H1 (cell line): Measurements from ENCODE around the gene PDXP. TPM values are rescaled to one million over a fixed set of nuclear protein-coding genes. Genes with fewer than 3 reads are reported as not detected.

Experiments
- CTCF ChIA-PET: fragments of 300-600 bp; sonication (Branson Sonifier 250); formaldehyde crosslinking; loops from one replicate; lab custom pipeline; 2021; ENCODE audit not compliant: partially characterized antibody; lab: Charles Lee
- POLR2A ChIA-PET: fragments of 300-600 bp; sonication (Branson Sonifier 250); formaldehyde crosslinking; loops from one replicate; lab custom pipeline; 2021; ENCODE audit warnings: inconsistent platforms; ENCODE audit not compliant: partially characterized antibody; lab: Charles Lee
- DNase-seq, 2 experiments: peaks; one replicate each; pipeline versions ENCODE4 v3.0.0 to v3.0.0-alpha.2; 2010 to 2022; ENCODE audit warnings: low spot score in 2 of 2, low read depth in 1 of 2, mixed read lengths in 1 of 2
- FAIRE-seq: peaks from 2 replicates; lab custom pipeline; 2011; peaks lifted over from hg19 to GRCh38; lab: Jason Lieb, UNC
- H2AFZ ChIP-seq: 2 replicates; pipeline ENCODE4 v1.8.1; 2012; ENCODE audit warnings: low read length, inconsistent platforms
- H2AK5ac ChIP-seq: 2 replicates; pipeline ENCODE4 v1.6.1; 2013; ENCODE audit warnings: low read depth, low read length
- H2BK120ac ChIP-seq: replicated peaks from 2 replicates; pipeline ENCODE3; 2013; ENCODE audit warnings: low read depth, low read length, inconsistent platforms
- H2BK12ac ChIP-seq: 2 replicates; pipeline ENCODE4 v1.6.1; 2013; ENCODE audit warnings: low read depth, low read length
- H2BK15ac ChIP-seq: 2 replicates; pipeline ENCODE4 v1.6.1; 2013; ENCODE audit warnings: low read length
- H2BK20ac ChIP-seq: 2 replicates; pipeline ENCODE4 v1.6.1; 2013; ENCODE audit warnings: low read length
- H2BK5ac ChIP-seq: 2 replicates; pipeline ENCODE4 v1.6.1; 2013; ENCODE audit warnings: low read depth, low read length
- H3K14ac ChIP-seq: 2 replicates; pipeline ENCODE4 v1.6.1; 2013; ENCODE audit warnings: inconsistent platforms; ENCODE audit not compliant: insufficient read length
- H3K18ac ChIP-seq: 2 replicates; pipeline ENCODE4 v1.6.1; 2013; ENCODE audit warnings: low read length; ENCODE audit errors: extremely low read depth
- H3K23ac ChIP-seq: 2 replicates; pipeline ENCODE4 v1.6.1; 2013; ENCODE audit warnings: inconsistent platforms; ENCODE audit not compliant: insufficient read length
- H3K23me2 ChIP-seq: 2 replicates; pipeline ENCODE4 v1.6.1; 2013; ENCODE audit warnings: low read depth, low read length
- H3K27ac ChIP-seq: 2 replicates; pipeline ENCODE4 v1.6.1; 2011; ENCODE audit warnings: low read depth, low read length, inconsistent platforms
- H3K27me3 ChIP-seq, 4 experiments: replicated peaks in 1 of 4; 1 replicate in 1 of 4; 2 replicates in 3 of 4; pipeline versions ENCODE4 v1.6.1 to v1.8.1; 2011 to 2013; ENCODE audit warnings: low read length in 3 of 4, mild to moderate bottlenecking in 3 of 4, inconsistent platforms in 2 of 4, mixed read lengths in 2 of 4, moderate library complexity in 1 of 4; ENCODE audit not compliant: control insufficient read depth in 3 of 4, insufficient read depth in 3 of 4; ENCODE audit errors: extremely low read depth in 1 of 4
- H3K36me3 ChIP-seq, 4 experiments: 2 replicates each; pipeline versions ENCODE4 v1.6.1 to v1.8.1; 2011 to 2013; ENCODE audit warnings: mild to moderate bottlenecking in 4 of 4, low read length in 3 of 4, moderate library complexity in 2 of 4, control low read depth in 1 of 4, inconsistent platforms in 1 of 4; ENCODE audit not compliant: insufficient read depth in 4 of 4, control insufficient read depth in 2 of 4
- H3K4ac ChIP-seq: replicated peaks from 2 replicates; pipeline ENCODE3; 2013; ENCODE audit warnings: low read length, low read depth, mixed read lengths, inconsistent platforms; ENCODE audit not compliant: insufficient read length
- H3K4me1 ChIP-seq, 4 experiments: replicated peaks in 1 of 4; 1 replicate in 1 of 4; 2 replicates in 3 of 4; pipeline versions ENCODE4 v1.6.1 to v1.8.1; 2011 to 2013; ENCODE audit warnings: low read length in 3 of 4, inconsistent platforms in 2 of 4, mixed read lengths in 1 of 4; ENCODE audit not compliant: insufficient read depth in 4 of 4, control insufficient read depth in 3 of 4
- H3K4me2 ChIP-seq, 2 experiments: 2 replicates each; pipeline versions ENCODE4 v1.6.1 to v1.8.1; 2011 to 2013; ENCODE audit warnings: low read depth in 2 of 2, low read length in 2 of 2, control low read depth in 1 of 2, inconsistent platforms in 1 of 2, mild to moderate bottlenecking in 1 of 2; ENCODE audit not compliant: insufficient read depth in 1 of 2
- H3K4me3 ChIP-seq, 4 experiments: fragments of 200-600, 300-600 bp in 1 of 4; sonication (generic), shearing (Covaris generic), sonication (Bioruptor Twin) in 1 of 4; 2 replicates each; pipeline versions ENCODE4 v1.5.1 to v1.8.1; 2011 to 2016; ENCODE audit warnings: low read length in 4 of 4, low read depth in 3 of 4, control low read depth in 2 of 4, inconsistent platforms in 2 of 4, mild to moderate bottlenecking in 2 of 4, mixed read lengths in 1 of 4, moderate library complexity in 1 of 4; ENCODE audit not compliant: insufficient read depth in 2 of 4; ENCODE audit errors: extremely low read depth in 1 of 4
- H3K56ac ChIP-seq: replicated peaks from 2 replicates; pipeline ENCODE3; 2013; ENCODE audit warnings: low read depth, mild to moderate bottlenecking, mixed read lengths, low read length, inconsistent platforms; ENCODE audit not compliant: insufficient read length
- H3K79me1 ChIP-seq: 2 replicates; pipeline ENCODE4 v1.6.1; 2013; ENCODE audit warnings: low read depth, low read length, control low read depth
- H3K79me2 ChIP-seq, 2 experiments: 2 replicates each; pipeline versions ENCODE4 v1.6.1 to v1.8.1; 2012 to 2013; ENCODE audit warnings: low read length in 2 of 2, mild to moderate bottlenecking in 2 of 2, inconsistent platforms in 1 of 2; ENCODE audit not compliant: insufficient read depth in 2 of 2, control insufficient read depth in 1 of 2
- H3K9ac ChIP-seq, 4 experiments: replicated peaks in 1 of 4; 1 replicate in 1 of 4; 2 replicates in 3 of 4; pipeline versions ENCODE4 v1.6.1 to v1.8.1; 2011 to 2013; ENCODE audit warnings: low read depth in 3 of 4, low read length in 3 of 4, control low read depth in 2 of 4, mild to moderate bottlenecking in 2 of 4, moderate library complexity in 2 of 4, inconsistent platforms in 1 of 4; ENCODE audit errors: extremely low read depth in 1 of 4
- H3K9me3 ChIP-seq, 2 experiments: 2 replicates each; pipeline versions ENCODE4 v1.6.1 to v1.8.1; 2012 to 2013; ENCODE audit warnings: mild to moderate bottlenecking in 2 of 2, moderate library complexity in 2 of 2, control low read depth in 1 of 2, inconsistent platforms in 1 of 2, low read depth in 1 of 2, low read length in 1 of 2, mixed read lengths in 1 of 2; ENCODE audit not compliant: insufficient read depth in 2 of 2
- H4K20me1 ChIP-seq, 2 experiments: replicated peaks in 1 of 2; 2 replicates each; pipeline versions ENCODE3 to v1.8.1; 2011 to 2013; ENCODE audit warnings: inconsistent platforms in 2 of 2, low read length in 2 of 2, mild to moderate bottlenecking in 1 of 2; ENCODE audit not compliant: insufficient read depth in 2 of 2, control insufficient read depth in 1 of 2
- H4K5ac ChIP-seq: 2 replicates; pipeline ENCODE4 v1.6.1; 2013; ENCODE audit warnings: low read length, low read depth, mixed read lengths, inconsistent platforms; ENCODE audit not compliant: insufficient read length
- H4K8ac ChIP-seq: 2 replicates; pipeline ENCODE4 v1.8.0; 2013; ENCODE audit warnings: mild to moderate bottlenecking, moderate library complexity, low read length, inconsistent platforms; ENCODE audit not compliant: insufficient read depth; ENCODE audit errors: extremely low read depth
- H4K91ac ChIP-seq: replicated peaks from 2 replicates; pipeline ENCODE3; 2013; ENCODE audit warnings: low read length, mixed read lengths, inconsistent platforms; ENCODE audit not compliant: insufficient read length
- CBX5 ChIP-seq: fragments of 300-800, 300-1000 bp; sonication (generic); IDR thresholded peaks from 2 replicates; pipeline ENCODE4 v1.7.1; 2016; ENCODE audit warnings: antibody characterized with exemption, low read length, low read depth
- CEBPB ChIP-seq: IDR thresholded peaks from 2 replicates; pipeline ENCODE4 v1.6.1; 2012; ENCODE audit warnings: low read depth, low read length
- CTBP2 ChIP-seq: IDR thresholded peaks from 2 replicates; pipeline ENCODE4 v1.7.0; 2011; ENCODE audit warnings: borderline replicate concordance, mild to moderate bottlenecking, moderate library complexity, mixed read lengths, low read length; ENCODE audit not compliant: insufficient read depth, insufficient read length
- HDAC6 ChIP-seq: IDR thresholded peaks from one replicate; pipeline ENCODE4 v1.7.1; 2012; ENCODE audit warnings: low read depth, mild to moderate bottlenecking, inconsistent platforms, low read length, moderate library complexity
- POLR2A ChIP-seq, 2 experiments: IDR thresholded peaks; 1 replicate in 1 of 2; 2 replicates in 1 of 2; pipeline ENCODE4 v1.6.1; 2011; ENCODE audit warnings: low read depth in 2 of 2, low read length in 2 of 2, mild to moderate bottlenecking in 2 of 2; ENCODE audit errors: control extremely low read depth in 1 of 2
- RFX5 ChIP-seq: IDR thresholded peaks from 2 replicates; pipeline ENCODE4 v1.6.1; 2011; ENCODE audit warnings: low read depth, low read length, improper control_type of control experiment, borderline replicate concordance
- SP2 ChIP-seq: IDR thresholded peaks from 2 replicates; pipeline ENCODE4 v1.6.1; 2012; ENCODE audit warnings: mild to moderate bottlenecking, low read length, inconsistent platforms
- SRF ChIP-seq: IDR thresholded peaks from 2 replicates; pipeline ENCODE4 v1.6.1; 2011; ENCODE audit warnings: mild to moderate bottlenecking, low read depth, low read length, moderate library complexity
- TAF1 ChIP-seq: IDR thresholded peaks from 2 replicates; pipeline ENCODE4 v1.6.1; 2011; ENCODE audit warnings: mild to moderate bottlenecking, low read depth, low read length
- YY1 ChIP-seq: IDR thresholded peaks from 2 replicates; pipeline ENCODE4 v1.6.1; 2011; ENCODE audit warnings: low read depth, mild to moderate bottlenecking, low read length
- WGBS, 2 experiments: shearing (Covaris generic) in 1 of 2; methylation state at CpG; one replicate each; pipeline versions ENCODE4 v1.1.6 to v1.1.7; 2013 to 2015; ENCODE audit warnings: low lambda C conversion rate in 2 of 2, mixed read lengths in 2 of 2, inconsistent platforms in 1 of 2, low coverage in 1 of 2, missing lambda C conversion rate in 1 of 2; ENCODE audit not compliant: insufficient replicate concordance in 2 of 2, insufficient coverage in 1 of 2, insufficient read length in 1 of 2; ENCODE audit errors: extremely low coverage in 1 of 2, missing lambda C conversion rate in 1 of 2; 5-methylcytosine and 5-hydroxymethylcytosine counted together
- polyA plus RNA-seq, 7 experiments: library from polyadenylated mRNA; depleted of rRNA in 3 of 7; stranded (reverse) in 5 of 7; unstranded in 2 of 7; fragments of >200 nt in 5 of 7; fragments of 200-250 nt in 2 of 7; gene quantifications; 1 replicate in 5 of 7; 2 replicates in 1 of 7; 4 replicates in 1 of 7; pipeline versions ENCODE4 v1.2.1 to v1.2.3, GENCODE V29; 2011 to 2013; ENCODE audit warnings: missing spikeins in 2 of 7, mixed read lengths in 2 of 7
- total RNA-seq: library from RNA; stranded (reverse); fragmentation: NEBNext Ultra II Directional; extraction: Animal tissue kit (Norgen Biotek cat#: 25700); gene quantifications from 2 replicates; pipeline ENCODE4 v1.2.1, GENCODE V29; 2021

PDXP gene
- total and polyA plus RNA-seq, 2 of the 8 experiments (the other 6 are each of a cell fraction or from before 2014, with no cell fraction given), result 36.6 to 67.7 TPM

GRCh38 chr22:37655252-37655563 is 3.3 kb upstream of the PDXP start:
- FAIRE-seq, result no peak
- ChIA-PET POLR2A (interaction anchor here (1.8 to 2.0 kb wide), 3 partner anchors 10 to 46 kb away, joined by 4 to 9 read pairs (median 8); no protein-coding TSS in a partner anchor), CTCF (interaction anchor here (0.7 to 5.1 kb wide), 3 partner anchors 11 to 881 kb away, joined by 3 to 40 read pairs (median 3); no protein-coding TSS in a partner anchor)
- no peak overlapping the region for H4K8ac ChIP-seq
- peaks cover 0 to 21% (median 12%) of the 10 kb centered on the region in 4 experiments; a peak in 6 of 8 replicates for H3K36me3 ChIP-seq
- H3K4ac ChIP-seq, result no peak overlapping the region
- H4K5ac ChIP-seq, result no peak overlapping the region
- H3K27me3 ChIP-seq, result no peaks in the 10 kb centered on the region
- H2BK20ac ChIP-seq, result no peak overlapping the region
- H3K14ac ChIP-seq, result no peak overlapping the region
- no peak overlapping the region for H2BK12ac ChIP-seq
- H3K4me3 ChIP-seq, result no peak overlapping the region
- no peak overlapping the region for H3K23ac ChIP-seq
- H3K23me2 ChIP-seq, result peaks cover 11% of the 10 kb centered on the region
- no peak overlapping the region for H2AK5ac ChIP-seq
- peaks cover 0 to 17% (median 6%) of the 10 kb centered on the region in 4 experiments; a peak in 5 of 7 replicates for H3K4me1 ChIP-seq
- H2AFZ ChIP-seq, result no peak overlapping the region
- no peak overlapping the region for H2BK5ac ChIP-seq
- H3K27ac ChIP-seq, result no peak overlapping the region
- no peak overlapping the region for H3K4me2 ChIP-seq
- no peaks in the 10 kb centered on the region for H3K9me3 ChIP-seq
- 100% methylated on average over 4 of the region's 17 CpGs; no CpG with 5 or more reads in 1 of the 2 experiments for whole genome bisulfite sequencing, 2 experiments
- peaks cover 8% of the 10 kb centered on the region for H3K79me1 ChIP-seq
- H4K20me1 ChIP-seq, result peaks cover 4 to 9% of the 10 kb centered on the region in 2 experiments
- no peak overlapping the region for H2BK15ac ChIP-seq
- H2BK120ac ChIP-seq, result no peak overlapping the region
- H3K79me2 ChIP-seq, result peaks cover 10 to 12% of the 10 kb centered on the region in 2 experiments; a peak in 3 of 4 replicates
- no peak overlapping the region for H4K91ac ChIP-seq
- H3K18ac ChIP-seq, result no peak overlapping the region
- H3K56ac ChIP-seq, result no peak overlapping the region
- no peak overlapping the region for H3K9ac ChIP-seq
- DNase-seq, result no peak
- TF ChIP-seq TAF1, result no peak
- no peak for TF ChIP-seq HDAC6
- no peak for TF ChIP-seq SRF
- TF ChIP-seq YY1, result no peak
- TF ChIP-seq CEBPB, result no peak
- no peak for TF ChIP-seq POLR2A (IDR thresholded peaks at IDR 0.05; ENCODE audit: control extremely low read depth in 1 of 2, low read depth in 2 of 2, low read length in 2 of 2)
- no peak for TF ChIP-seq SP2
- TF ChIP-seq CTBP2, result no peak
- no peak for TF ChIP-seq RFX5
- no peak for TF ChIP-seq CBX5
